ENCODE data around the gene PSD4. TPM values are rescaled to one million over a fixed set of nuclear protein-coding genes. Genes with fewer than 3 reads are reported as not detected.

Gene PSD4
- polyA plus RNA-seq, 1 of the 3 experiments (the other 2 are of a cell fraction): 0.35 TPM

DNA sequence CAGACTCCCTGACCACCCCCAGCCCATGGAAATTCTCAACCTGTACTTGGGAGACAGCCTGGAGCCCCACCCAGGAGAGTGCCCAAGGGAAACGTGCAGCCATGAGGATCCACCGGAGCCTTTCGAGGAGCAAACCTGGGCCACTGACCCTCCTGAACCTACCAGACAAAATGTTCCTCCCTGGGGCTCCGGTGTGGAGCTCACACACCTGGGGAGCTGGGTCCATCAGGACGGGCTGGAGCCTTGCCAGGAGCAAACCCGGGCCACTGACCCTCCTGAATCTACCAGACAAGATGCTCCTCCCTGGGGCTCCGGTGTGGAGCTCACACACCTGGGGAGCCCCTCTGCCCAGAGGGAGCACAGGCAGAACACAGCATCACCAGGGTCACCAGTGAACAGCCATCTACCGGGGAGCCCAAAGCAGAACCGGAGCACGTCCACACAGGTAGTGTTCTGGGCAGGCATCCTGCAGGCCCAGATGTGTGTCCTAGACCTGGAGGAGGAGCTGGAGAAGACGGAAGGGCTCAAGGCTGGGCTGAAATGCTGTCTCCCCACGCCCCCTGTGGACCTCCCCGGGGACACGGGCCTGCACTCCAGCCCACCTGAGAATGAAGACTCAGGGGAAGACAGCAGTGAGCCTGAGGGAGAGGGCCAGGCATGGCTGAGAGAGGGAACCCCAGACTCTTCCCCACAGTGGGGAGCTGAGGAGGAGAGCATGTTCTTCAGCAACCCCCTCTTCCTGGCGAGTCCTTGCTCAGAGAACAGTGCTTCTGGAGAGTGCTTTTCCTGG lies 8.9 kb downstream of the PSD4 start (continued):
- TF ChIP-seq, protein P1, sequence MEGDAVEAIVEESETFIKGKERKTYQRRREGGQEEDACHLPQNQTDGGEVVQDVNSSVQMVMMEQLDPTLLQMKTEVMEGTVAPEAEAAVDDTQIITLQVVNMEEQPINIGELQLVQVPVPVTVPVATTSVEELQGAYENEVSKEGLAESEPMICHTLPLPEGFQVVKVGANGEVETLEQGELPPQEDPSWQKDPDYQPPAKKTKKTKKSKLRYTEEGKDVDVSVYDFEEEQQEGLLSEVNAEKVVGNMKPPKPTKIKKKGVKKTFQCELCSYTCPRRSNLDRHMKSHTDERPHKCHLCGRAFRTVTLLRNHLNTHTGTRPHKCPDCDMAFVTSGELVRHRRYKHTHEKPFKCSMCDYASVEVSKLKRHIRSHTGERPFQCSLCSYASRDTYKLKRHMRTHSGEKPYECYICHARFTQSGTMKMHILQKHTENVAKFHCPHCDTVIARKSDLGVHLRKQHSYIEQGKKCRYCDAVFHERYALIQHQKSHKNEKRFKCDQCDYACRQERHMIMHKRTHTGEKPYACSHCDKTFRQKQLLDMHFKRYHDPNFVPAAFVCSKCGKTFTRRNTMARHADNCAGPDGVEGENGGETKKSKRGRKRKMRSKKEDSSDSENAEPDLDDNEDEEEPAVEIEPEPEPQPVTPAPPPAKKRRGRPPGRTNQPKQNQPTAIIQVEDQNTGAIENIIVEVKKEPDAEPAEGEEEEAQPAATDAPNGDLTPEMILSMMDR (IDR thresholded peaks at IDR 0.05): no peak
- TF ChIP-seq, protein P2, sequence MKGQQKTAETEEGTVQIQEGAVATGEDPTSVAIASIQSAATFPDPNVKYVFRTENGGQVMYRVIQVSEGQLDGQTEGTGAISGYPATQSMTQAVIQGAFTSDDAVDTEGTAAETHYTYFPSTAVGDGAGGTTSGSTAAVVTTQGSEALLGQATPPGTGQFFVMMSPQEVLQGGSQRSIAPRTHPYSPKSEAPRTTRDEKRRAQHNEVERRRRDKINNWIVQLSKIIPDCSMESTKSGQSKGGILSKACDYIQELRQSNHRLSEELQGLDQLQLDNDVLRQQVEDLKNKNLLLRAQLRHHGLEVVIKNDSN (IDR thresholded peaks at IDR 0.05; ENCODE audit: borderline replicate concordance, low read depth): no peak
- no peak for TF ChIP-seq FOSL2 (IDR thresholded peaks at IDR 0.05; ENCODE audit: borderline replicate concordance, low read depth)

DNA sequence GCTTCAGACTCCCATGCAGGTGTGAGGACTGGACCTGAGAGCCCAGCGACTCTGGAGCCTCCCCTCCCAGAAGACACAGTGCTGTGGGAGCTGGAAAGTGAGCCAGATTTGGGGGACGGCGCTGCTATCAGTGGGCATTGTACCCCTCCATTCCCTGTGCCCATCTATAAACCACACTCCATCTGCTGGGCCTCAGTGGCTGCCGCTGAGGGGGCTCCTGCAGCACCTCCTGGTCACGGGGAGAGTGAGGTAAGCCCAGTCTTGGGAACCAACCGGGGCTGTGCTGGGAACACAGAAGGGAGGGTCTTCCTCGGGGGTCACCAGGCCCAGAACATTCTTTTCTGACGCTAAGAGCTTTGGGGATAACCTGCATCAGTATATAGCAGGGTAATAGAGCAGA lies 9.5 kb downstream of the PSD4 start:
- Histone ChIP-seq H4K20me1 (ENCODE audit: insufficient read depth) (no peaks in the 10 kb centered on the region), H3K9ac (no peak overlapping the region), H3K9me3 (no peaks in the 10 kb centered on the region), H3K4me3 (ENCODE audit: low read depth in 2 of 2, low read length in 1 of 2) (no peak overlapping the region), H3K9me2 (no peaks in the 10 kb centered on the region), H3K27ac (ENCODE audit: low read depth in 2 of 2, low read length in 1 of 2) (no peak overlapping the region), H3F3A (replicated peaks; ENCODE audit: insufficient read depth) (no peaks in the 10 kb centered on the region), H3K4me1 (ENCODE audit: control insufficient read depth in 1 of 2, insufficient read depth in 2 of 2, low read depth in 1 of 2, low read length in 1 of 2) (no peaks in the 10 kb centered on the region; a peak in 1 of 4 replicates), H3K79me2 (ENCODE audit: insufficient read depth) (no peaks in the 10 kb centered on the region), H2AFZ (ENCODE audit: low read depth) (no peak overlapping the region), H3K4me2 (no peak overlapping the region), H3K27me3 (ENCODE audit: insufficient read depth) (no peaks in the 10 kb centered on the region; the same call in 1 of the 2 replicates), H3K36me3 (replicated peaks in 1 of 2; ENCODE audit: control insufficient read depth in 1 of 2, insufficient read depth in 2 of 2, low read length in 1 of 2) (no peaks in the 10 kb centered on the region)
- TF ChIP-seq GATA2 (CRISPR knock-in tag; IDR thresholded peaks at IDR 0.05): no peak
- TF ChIP-seq EP300 (IDR thresholded peaks at IDR 0.05; ENCODE audit: borderline replicate concordance in 1 of 2, low read depth in 1 of 2, low read length in 1 of 2): no peak
- no peak for TF ChIP-seq RCOR1 (IDR thresholded peaks at IDR 0.05; ENCODE audit: low read length)
- no peak for TF ChIP-seq SIN3A (IDR thresholded peaks at IDR 0.05; ENCODE audit: borderline replicate concordance, low read depth, low read length)
- TF ChIP-seq EZH2phosphoT487 (IDR thresholded peaks at IDR 0.05; ENCODE audit: borderline replicate concordance, low read depth): no peak
- no peak for TF ChIP-seq YY1 (IDR thresholded peaks at IDR 0.05; ENCODE audit: low read depth)
- TF ChIP-seq JUND (IDR thresholded peaks at IDR 0.05): no peak
- TF ChIP-seq, protein P2 (IDR thresholded peaks at IDR 0.05; ENCODE audit: borderline replicate concordance, low read depth): no peak
- TF ChIP-seq, protein P3, sequence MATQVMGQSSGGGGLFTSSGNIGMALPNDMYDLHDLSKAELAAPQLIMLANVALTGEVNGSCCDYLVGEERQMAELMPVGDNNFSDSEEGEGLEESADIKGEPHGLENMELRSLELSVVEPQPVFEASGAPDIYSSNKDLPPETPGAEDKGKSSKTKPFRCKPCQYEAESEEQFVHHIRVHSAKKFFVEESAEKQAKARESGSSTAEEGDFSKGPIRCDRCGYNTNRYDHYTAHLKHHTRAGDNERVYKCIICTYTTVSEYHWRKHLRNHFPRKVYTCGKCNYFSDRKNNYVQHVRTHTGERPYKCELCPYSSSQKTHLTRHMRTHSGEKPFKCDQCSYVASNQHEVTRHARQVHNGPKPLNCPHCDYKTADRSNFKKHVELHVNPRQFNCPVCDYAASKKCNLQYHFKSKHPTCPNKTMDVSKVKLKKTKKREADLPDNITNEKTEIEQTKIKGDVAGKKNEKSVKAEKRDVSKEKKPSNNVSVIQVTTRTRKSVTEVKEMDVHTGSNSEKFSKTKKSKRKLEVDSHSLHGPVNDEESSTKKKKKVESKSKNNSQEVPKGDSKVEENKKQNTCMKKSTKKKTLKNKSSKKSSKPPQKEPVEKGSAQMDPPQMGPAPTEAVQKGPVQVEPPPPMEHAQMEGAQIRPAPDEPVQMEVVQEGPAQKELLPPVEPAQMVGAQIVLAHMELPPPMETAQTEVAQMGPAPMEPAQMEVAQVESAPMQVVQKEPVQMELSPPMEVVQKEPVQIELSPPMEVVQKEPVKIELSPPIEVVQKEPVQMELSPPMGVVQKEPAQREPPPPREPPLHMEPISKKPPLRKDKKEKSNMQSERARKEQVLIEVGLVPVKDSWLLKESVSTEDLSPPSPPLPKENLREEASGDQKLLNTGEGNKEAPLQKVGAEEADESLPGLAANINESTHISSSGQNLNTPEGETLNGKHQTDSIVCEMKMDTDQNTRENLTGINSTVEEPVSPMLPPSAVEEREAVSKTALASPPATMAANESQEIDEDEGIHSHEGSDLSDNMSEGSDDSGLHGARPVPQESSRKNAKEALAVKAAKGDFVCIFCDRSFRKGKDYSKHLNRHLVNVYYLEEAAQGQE (IDR thresholded peaks at IDR 0.05; ENCODE audit: low read depth, low read length): no peak
- 37% methylated on average over 4 of the region's 8 CpGs for WGBS (ENCODE audit: low lambda C conversion rate)
- CTCF ChIA-PET: interaction anchor here (0.9 to 3.4 kb wide), 5 partner anchors 14 to 187 kb away, joined by 3 to 27 read pairs (median 3); no protein-coding TSS in a partner anchor
- POLR2A ChIA-PET: no interaction called here
- no peak for DNase-seq

All from SK-N-SH (cell line).